Calu3 (cell line): ENCODE results near the gene PLD3. TPM values are rescaled to one million over a fixed set of nuclear protein-coding genes. Genes with fewer than 3 reads are reported as not detected.
A peak's percentile ranks its signal among the peaks of the same experiment; 100 is the strongest.
"Not testable (repeated sequence)": the region's sequence is repeated elsewhere in the genome, so short reads cannot be mapped to it uniquely, and the experiment has no call there.

Experiments
- BruUV-seq: library from RNA; stranded (reverse); fragments of 400-500 nt; replicated peaks from 2 replicates; lab custom pipeline; 2021; lab: Mats Ljungman, UMichigan
- CTCF ChIA-PET: fragments of 300-600 bp; sonication (Branson Sonifier 250); formaldehyde crosslinking; loops from one replicate; lab custom pipeline; 2022; ENCODE audit warnings: antibody characterized with exemption; lab: Charles Lee
- DNase-seq: peaks from one replicate; pipeline ENCODE4 v3.0.0; 2022
- H3K27ac Mint-ChIP-seq: one replicate; pipeline ENCODE4 v1.8.0; 2022; ENCODE audit warnings: mixed read lengths; ENCODE audit not compliant: unreplicated experiment
- H3K27me3 Mint-ChIP-seq: one replicate; pipeline ENCODE4 v1.8.0; 2022; ENCODE audit warnings: mixed read lengths; ENCODE audit not compliant: unreplicated experiment
- H3K36me3 Mint-ChIP-seq: one replicate; pipeline ENCODE4 v1.8.0; 2022; ENCODE audit warnings: mild to moderate bottlenecking, moderate library complexity, mixed read lengths; ENCODE audit not compliant: insufficient read depth, unreplicated experiment
- H3K4me1 Mint-ChIP-seq: one replicate; pipeline ENCODE4 v1.8.0; 2022; ENCODE audit warnings: mild to moderate bottlenecking, low read depth, mixed read lengths; ENCODE audit not compliant: unreplicated experiment
- H3K4me3 Mint-ChIP-seq: one replicate; pipeline ENCODE4 v1.8.0; 2022; ENCODE audit warnings: mild to moderate bottlenecking, low read depth, moderate library complexity, mixed read lengths; ENCODE audit not compliant: unreplicated experiment
- H3K9me3 Mint-ChIP-seq: one replicate; pipeline ENCODE4 v1.8.0; 2022; ENCODE audit warnings: low read depth, mixed read lengths; ENCODE audit not compliant: unreplicated experiment
- CTCF ChIP-seq: fragments of 200-600 bp; IDR thresholded peaks from one replicate; pipeline ENCODE4 v1.8.0; 2022; ENCODE audit warnings: antibody characterized with exemption; ENCODE audit not compliant: unreplicated experiment
- intact Hi-C: fragments of 100-400 bp; cut with micrococcal nuclease; formaldehyde crosslinking; loops from one replicate; pipeline ENCODE4 v1.10.0; 2022; ENCODE audit not compliant: unreplicated experiment
- total RNA-seq: library from RNA; stranded (reverse); gene quantifications from 2 replicates; pipeline ENCODE4 v1.2.3, GENCODE V29; 2022

Gene PLD3
- total RNA-seq, 1 experiment from 2014 or later = 184 TPM

- H3K4me1 Mint-ChIP-seq = no peaks in the 10 kb centered on the region
- no TSS peak for BruUV-seq
- DNase-seq = no peak
- H3K36me3 Mint-ChIP-seq = peaks cover 51% of the 10 kb centered on the region
- H3K27me3 Mint-ChIP-seq = no peaks in the 10 kb centered on the region
- H3K4me3 Mint-ChIP-seq = no peak overlapping the region
- TF ChIP-seq CTCF = no peak
- intact Hi-C loops = no loop called here
- no peaks in the 10 kb centered on the region for H3K9me3 Mint-ChIP-seq
- no peak overlapping the region for H3K27ac Mint-ChIP-seq
- CTCF ChIA-PET = no interaction called here
Observed at GRCh38 chr19:40331052-40331451, 17.4 kb upstream of the PLD3 start.

- H3K36me3 Mint-ChIP-seq = peaks cover 42% of the 10 kb centered on the region
- DNase-seq = no peak
- no peaks in the 10 kb centered on the region for H3K27me3 Mint-ChIP-seq
- H3K4me1 Mint-ChIP-seq = no peaks in the 10 kb centered on the region
- no peak overlapping the region for H3K27ac Mint-ChIP-seq
- no TSS peak for BruUV-seq
- no peak overlapping the region for H3K4me3 Mint-ChIP-seq
- CTCF ChIA-PET = no interaction called here
- no peaks in the 10 kb centered on the region for H3K9me3 Mint-ChIP-seq
- TF ChIP-seq CTCF = no peak
- intact Hi-C loops = no loop called here
Observed at GRCh38 chr19:40332669-40333068, 15.8 kb upstream of the PLD3 start.

GRCh38 chr19:40333083-40333482, 15.4 kb upstream of the PLD3 start:
- H3K9me3 Mint-ChIP-seq, H3K27ac Mint-ChIP-seq, DNase-seq, H3K4me3 Mint-ChIP-seq, H3K4me1 Mint-ChIP-seq, H3K27me3 Mint-ChIP-seq, CTCF ChIA-PET, intact Hi-C loops: not testable (repeated sequence)
- TSS peak; percentile 9 for BruUV-seq
- H3K36me3 Mint-ChIP-seq = peaks cover 41% of the 10 kb centered on the region

GRCh38 chr19:40335101-40335500, 13.4 kb upstream of the PLD3 start:
- peaks cover 25% of the 10 kb centered on the region for H3K36me3 Mint-ChIP-seq
- no peaks in the 10 kb centered on the region for H3K9me3 Mint-ChIP-seq
- intact Hi-C loops = no loop called here
- H3K4me1 Mint-ChIP-seq = no peaks in the 10 kb centered on the region
- H3K4me3 Mint-ChIP-seq = no peak overlapping the region
- H3K27ac Mint-ChIP-seq = no peak overlapping the region
- no peak for DNase-seq
- TF ChIP-seq CTCF = no peak
- CTCF ChIA-PET = interaction anchor here (0.6 kb wide), 1 partner anchor 30 kb away, joined by 5 read pairs; no protein-coding TSS in a partner anchor
- H3K27me3 Mint-ChIP-seq = no peaks in the 10 kb centered on the region
- no TSS peak for BruUV-seq

- H3K27me3 Mint-ChIP-seq = no peaks in the 10 kb centered on the region
- DNase-seq = no peak
- H3K4me3 Mint-ChIP-seq = no peak overlapping the region
- H3K27ac Mint-ChIP-seq = no peak overlapping the region
- CTCF ChIA-PET = no interaction called here
- H3K4me1 Mint-ChIP-seq = no peaks in the 10 kb centered on the region
- intact Hi-C loops = no loop called here
- BruUV-seq = no TSS peak
- peaks cover 18% of the 10 kb centered on the region for H3K36me3 Mint-ChIP-seq
- H3K9me3 Mint-ChIP-seq = no peaks in the 10 kb centered on the region
- TF ChIP-seq CTCF = no peak
Observed at GRCh38 chr19:40335855-40336600, 12.5 kb upstream of the PLD3 start.
